Psoas muscle (tissue), 8 donors: ENCODE data around the gene RFC2. TPM values are rescaled to one million over a fixed set of nuclear protein-coding genes. Genes with fewer than 3 reads are reported as not detected.

ENCODE experiments used
- ATAC-seq, 4 donors: fragments of 200-7000 bp; cut with Tn5 transposase; one replicate each; pipeline ENCODE4 v1.9.1; 2020; ENCODE audit warnings: moderate library complexity in 3 of 4, mild to moderate bottlenecking in 2 of 4
- DNase-seq, 2 donors: peaks; one replicate each; pipeline ENCODE4 v3.0.0-alpha.2; 2020
- H3K27ac ChIP-seq: fragments of 200-600 bp; one replicate; pipeline ENCODE4 v1.8.0; 2022
- H3K27me3 ChIP-seq, 3 donors: fragments of 200-600 bp in 1 of 3; one replicate each; pipeline versions ENCODE4 v1.6.1 to v1.8.0; 2013 to 2022; ENCODE audit warnings: low read length in 2 of 3, mild to moderate bottlenecking in 2 of 3, moderate library complexity in 1 of 3; ENCODE audit not compliant: insufficient read depth in 3 of 3
- H3K36me3 ChIP-seq, 2 donors: fragments of 200-600 bp in 1 of 2; one replicate each; pipeline versions ENCODE4 v1.6.1 to v1.8.0; 2013 to 2022; ENCODE audit warnings: low read depth in 1 of 2, mild to moderate bottlenecking in 1 of 2, moderate library complexity in 1 of 2; ENCODE audit not compliant: insufficient read depth in 1 of 2
- H3K4me1 ChIP-seq: fragments of 200-600 bp; one replicate; pipeline ENCODE4 v1.8.0; 2022
- H3K4me3 ChIP-seq: fragments of 200-600 bp; one replicate; pipeline ENCODE4 v1.8.0; 2022; ENCODE audit warnings: mild to moderate bottlenecking
- H3K9me3 ChIP-seq: fragments of 200-600 bp; one replicate; pipeline ENCODE4 v1.8.0; 2022
- WGBS, 3 donors: extraction: QIAGEN DNeasy Blood & Tissue Kit; methylation state at CpG; one replicate each; pipeline versions ENCODE4 v1.1.6 to v1.1.7; 2013; 5-methylcytosine and 5-hydroxymethylcytosine counted together
- intact Hi-C, 2 donors: fragments of 100-400 bp; cut with DNase I; formaldehyde crosslinking; loops; one replicate each; pipeline versions ENCODE4 v1.11.0 to v1.14.2; 2022
- long read RNA-seq, 2 donors: library from polyadenylated mRNA; unstranded; transcript quantifications; one replicate each; pipeline ENCODE4 v2.0.0, GENCODE V29; 2021
- polyA plus RNA-seq, 3 donors: library from polyadenylated mRNA; stranded (reverse); fragments of 200-250 nt; gene quantifications; one replicate each; pipeline ENCODE4 v1.2.3, GENCODE V29; 2013
- total RNA-seq, 4 donors: library from RNA; stranded (reverse); fragmentation: NEBNext Ultra II Directional in 2 of 4; extraction: Animal tissue kit (Norgen Biotek cat#: 25700) in 2 of 4; gene quantifications; one replicate each; pipeline versions ENCODE4 v1.2.1 to v1.2.4, GENCODE V29; 2021 to 2023
- TF ChIP-seq, protein P1 (sequence below): fragments of 200-600 bp; IDR thresholded peaks from one replicate; pipeline ENCODE4 v1.8.0; 2022; ENCODE audit warnings: antibody characterized with exemption
- donor health status: healthy with polysubstance abuse.
- donor health status: DM: no; HTN: no; CAD: no; lungs with moderate emphysema.
- donor health status: Bipolar disorder and iron deficiency.
- donor health status: healthy.
- donor health status: DM: yes; HTN: yes; CAD: no.
- donor health status: DM: no; HTN: no; CAD: no.
- donor health status: DM: no; HTN: no; CAD: no.
- donor health status: DM: yes; HTN: yes; CAD: no.

The RFC2 gene
- total RNA-seq (10 to 100 TPM; 13.7 to 19.8 (median 18.1) TPM), polyA plus RNA-seq (10 to 100 TPM; 20.7 to 25.8 (median 24.1) TPM)
- long read RNA-seq, donor 1, transcript RFC2-201 (11 exons, 1,695 nt): major isoform, 6 of 11 reads
- long read RNA-seq, donor 1, transcript RFC2-202 (10 exons, 1,576 nt): minor isoform, 5 of 11 reads
- long read RNA-seq, donor 1, partial matches to known transcripts: 0 of 11 reads
- long read RNA-seq, donor 1, other reads (novel, unspliced or antisense): 0 of 11 reads
- long read RNA-seq, donor 2, transcript RFC2-201 (11 exons, 1,695 nt): major isoform, 24 of 34 reads
- long read RNA-seq, donor 2, transcript RFC2-202 (10 exons, 1,576 nt): minor isoform, 8 of 34 reads
- long read RNA-seq, donor 2, partial matches to known transcripts: 1 of 34 reads
- long read RNA-seq, donor 2, other reads (novel, unspliced or antisense): 1 of 34 reads

- Histone ChIP-seq H3K27ac (peak within 1 kb of the TSS; percentile 88), H3K4me1 (peaks cover 17% of the 10 kb centered on the region), H3K9me3 (no peaks in the 10 kb centered on the region), H3K27me3 (no peaks in the 10 kb centered on the region), H3K4me3 (peak within 1 kb of the TSS; percentile 89), H3K36me3 (peaks cover 4 to 26% of the 10 kb centered on the region in 2 donors)
- TF ChIP-seq, protein P1, sequence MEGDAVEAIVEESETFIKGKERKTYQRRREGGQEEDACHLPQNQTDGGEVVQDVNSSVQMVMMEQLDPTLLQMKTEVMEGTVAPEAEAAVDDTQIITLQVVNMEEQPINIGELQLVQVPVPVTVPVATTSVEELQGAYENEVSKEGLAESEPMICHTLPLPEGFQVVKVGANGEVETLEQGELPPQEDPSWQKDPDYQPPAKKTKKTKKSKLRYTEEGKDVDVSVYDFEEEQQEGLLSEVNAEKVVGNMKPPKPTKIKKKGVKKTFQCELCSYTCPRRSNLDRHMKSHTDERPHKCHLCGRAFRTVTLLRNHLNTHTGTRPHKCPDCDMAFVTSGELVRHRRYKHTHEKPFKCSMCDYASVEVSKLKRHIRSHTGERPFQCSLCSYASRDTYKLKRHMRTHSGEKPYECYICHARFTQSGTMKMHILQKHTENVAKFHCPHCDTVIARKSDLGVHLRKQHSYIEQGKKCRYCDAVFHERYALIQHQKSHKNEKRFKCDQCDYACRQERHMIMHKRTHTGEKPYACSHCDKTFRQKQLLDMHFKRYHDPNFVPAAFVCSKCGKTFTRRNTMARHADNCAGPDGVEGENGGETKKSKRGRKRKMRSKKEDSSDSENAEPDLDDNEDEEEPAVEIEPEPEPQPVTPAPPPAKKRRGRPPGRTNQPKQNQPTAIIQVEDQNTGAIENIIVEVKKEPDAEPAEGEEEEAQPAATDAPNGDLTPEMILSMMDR: peak; percentile 30
- peak; percentile 100 for ATAC-seq
- 0% methylated on average over 68 to 75 of the region's 75 CpGs for WGBS, 3 donors
- peak; percentile 98 to 99 for DNase-seq
- intact Hi-C loops: loop anchor here in 1 of 2 donors (5.0 kb wide), 1 partner anchor 47 kb away; no protein-coding TSS in a partner anchor
These were observed at the start of gene RFC2 for GRCh38 chr7:74254129-74254857. Gene RFC2, minus strand, starts transcription at chr7:74254399. Its CDS starts 16 bp downstream, at chr7:74254383.

- Histone ChIP-seq H3K27ac (no peak overlapping the region), H3K36me3 (no peaks in the 10 kb centered on the region), H3K27me3 (peaks cover 0 to 9% (median 6%) of the 10 kb centered on the region in 3 donors), H3K4me3 (no peak overlapping the region), H3K4me1 (peaks cover 13% of the 10 kb centered on the region), H3K9me3 (no peaks in the 10 kb centered on the region)
- no peak for ATAC-seq
- 30 to 45% (median 31%) methylated on average over 10 of the region's 10 CpGs for WGBS, 3 donors
- intact Hi-C loops: loop anchor here in 1 of 2 donors (10.0 kb wide), 1 partner anchor 72 kb away; no protein-coding TSS in a partner anchor
- no peak for DNase-seq
- TF ChIP-seq, protein P1: no peak
These were observed 48.6 kb upstream of the RFC2 start for GRCh38 chr7:74302745-74303221.

GRCh38 chr7:74300926-74301325 lies 46.7 kb upstream of the RFC2 start:
- Histone ChIP-seq H3K36me3 (no peaks in the 10 kb centered on the region), H3K4me3 (no peak overlapping the region), H3K9me3 (no peaks in the 10 kb centered on the region), H3K27me3 (peaks cover 0 to 2% (median 0%) of the 10 kb centered on the region in 3 donors), H3K4me1 (no peaks in the 10 kb centered on the region), H3K27ac (no peak overlapping the region)
- no peak for DNase-seq
- intact Hi-C loops: loop anchor here in 1 of 2 donors (10.0 kb wide), 1 partner anchor 74 kb away; no protein-coding TSS in a partner anchor
- TF ChIP-seq, protein P1: no peak
- WGBS, 3 donors: 79 to 85% (median 84%) methylated on average over 4 of the region's 4 CpGs
- no peak for ATAC-seq

GRCh38 chr7:74299401-74299800 lies 45.2 kb upstream of the RFC2 start:
- no peaks in the 10 kb centered on the region for H3K27me3 ChIP-seq
- H3K4me1 ChIP-seq: no peaks in the 10 kb centered on the region
- intact Hi-C loops: no loop called here
- no peaks in the 10 kb centered on the region for H3K36me3 ChIP-seq
- ATAC-seq (no peak), DNase-seq (no peak)
- TF ChIP-seq, protein P1: no peak
- H3K27ac ChIP-seq: no peak overlapping the region
- H3K4me3 ChIP-seq: no peak overlapping the region
- WGBS, 3 donors: 92 to 98% (median 92%) methylated on average over 8 of the region's 8 CpGs
- no peaks in the 10 kb centered on the region for H3K9me3 ChIP-seq
